HL-60 (cell line): ENCODE results near the gene ATP10A.

Source experiments
- CTCF ChIP-seq: IDR thresholded peaks from one replicate; pipeline ENCODE4 v1.5.1; 2011; ENCODE audit warnings: low read length, control low read depth, inconsistent platforms; ENCODE audit not compliant: insufficient read depth
- POLR2AphosphoS5 ChIP-seq: IDR thresholded peaks from 2 replicates; pipeline ENCODE4 v1.6.1; 2012; ENCODE audit warnings: low read depth
- REST ChIP-seq: IDR thresholded peaks from 2 replicates; pipeline ENCODE4 v1.6.1; 2012; ENCODE audit warnings: low read depth; ENCODE audit not compliant: insufficient replicate concordance

- no peak for TF ChIP-seq CTCF
- TF ChIP-seq REST, result no peak
- TF ChIP-seq POLR2AphosphoS5, result no peak
Observed at GRCh38 chr15:25671132-25671531, 192.0 kb downstream of the ATP10A start.
